HG02943 (cell line): Measurements from ENCODE around the gene TRIM73.
"Not testable (repeated sequence)": the region's sequence is repeated elsewhere in the genome, so short reads cannot be mapped to it uniquely, and the experiment has no call there.

Source experiments
- ATAC-seq: cut with Tn5 transposase; IDR thresholded peaks from one replicate; pipeline ENCODE4 v1.9.1; 2021; ENCODE audit warnings: mild to moderate bottlenecking, low read depth, moderate library complexity; ENCODE audit not compliant: unreplicated experiment

The TRIM73 gene

DNA sequence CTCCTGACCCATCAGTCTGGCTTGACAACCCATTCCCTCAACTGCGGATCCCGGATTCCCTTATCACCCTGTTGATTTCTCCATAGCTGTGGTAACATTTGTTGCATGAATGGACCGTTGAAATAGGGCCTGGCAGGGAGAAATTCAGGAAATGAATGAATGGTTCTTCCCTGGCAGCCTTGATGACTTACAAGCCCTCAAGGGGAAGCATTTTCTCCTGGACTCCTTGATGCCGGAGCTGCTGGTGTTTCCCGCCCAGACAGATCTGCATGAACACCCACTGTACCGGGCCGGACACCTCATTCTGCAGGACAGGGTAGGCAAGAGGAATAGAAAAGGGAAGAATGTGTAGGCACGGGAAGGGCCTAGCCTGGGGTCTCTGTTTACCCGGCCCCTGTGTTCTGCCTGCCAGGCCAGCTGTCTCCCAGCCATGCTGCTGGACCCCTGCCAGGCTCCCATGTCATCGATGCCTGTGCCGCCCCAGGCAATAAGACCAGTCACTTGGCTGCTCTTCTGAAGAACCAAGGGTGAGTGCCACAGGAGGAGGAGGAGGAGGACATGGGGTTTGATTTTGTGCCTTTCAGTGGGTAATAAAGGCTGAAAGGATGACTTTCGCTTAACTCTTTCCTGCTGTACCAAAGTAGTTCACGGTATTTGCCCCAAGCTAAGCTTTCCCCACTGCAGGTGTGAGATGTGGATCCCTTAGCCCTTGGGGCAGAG, 19.4 kb downstream of the TRIM73 start:
- ATAC-seq: not testable (repeated sequence)

DNA sequence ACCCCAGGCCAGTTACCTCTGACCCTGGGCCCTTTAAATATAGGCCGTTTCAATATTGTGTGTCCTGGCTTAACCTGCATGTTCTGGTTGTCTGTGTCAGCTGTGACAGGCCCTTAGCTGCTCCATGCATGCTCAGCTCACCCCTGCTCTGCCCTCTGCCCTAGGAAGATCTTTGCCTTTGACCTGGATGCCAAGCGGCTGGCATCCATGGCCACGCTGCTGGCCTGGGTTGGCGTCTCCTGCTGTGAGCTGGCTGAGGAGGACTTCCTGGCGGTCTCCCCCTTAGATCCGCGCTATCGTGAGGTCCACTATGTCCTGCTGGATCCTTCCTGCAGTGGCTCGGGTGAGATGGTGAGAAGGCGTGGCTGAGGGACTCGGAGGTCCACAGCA, 20.0 kb downstream of the TRIM73 start:
- not testable (repeated sequence) for ATAC-seq

DNA sequence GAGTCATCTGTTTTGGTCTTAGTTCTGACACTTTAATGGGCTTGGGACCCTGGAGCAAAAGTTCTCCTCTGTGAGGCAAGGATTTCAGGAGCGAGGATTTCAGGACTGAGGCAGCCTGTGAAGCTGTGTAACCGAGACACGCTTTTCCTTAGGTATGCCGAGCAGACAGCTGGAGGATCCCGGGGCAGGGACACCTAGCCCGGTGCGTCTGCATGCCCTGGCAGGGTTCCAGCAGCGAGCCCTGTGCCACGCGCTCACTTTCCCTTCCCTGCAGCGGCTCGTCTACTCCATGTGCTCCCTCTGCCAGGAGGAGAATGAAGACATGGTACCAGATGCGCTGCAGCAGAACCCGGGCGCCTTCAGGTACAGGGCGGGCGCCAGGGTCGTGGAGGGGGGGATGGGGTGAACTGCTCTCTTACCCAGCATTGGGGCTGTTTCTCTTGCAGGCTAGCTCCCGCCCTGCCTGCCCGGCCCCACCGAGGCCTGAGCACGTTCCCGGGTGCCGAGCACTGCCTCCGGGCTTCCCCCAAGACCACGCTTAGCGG, 20.5 kb downstream of the TRIM73 start:
- ATAC-seq: not testable (repeated sequence)

DNA sequence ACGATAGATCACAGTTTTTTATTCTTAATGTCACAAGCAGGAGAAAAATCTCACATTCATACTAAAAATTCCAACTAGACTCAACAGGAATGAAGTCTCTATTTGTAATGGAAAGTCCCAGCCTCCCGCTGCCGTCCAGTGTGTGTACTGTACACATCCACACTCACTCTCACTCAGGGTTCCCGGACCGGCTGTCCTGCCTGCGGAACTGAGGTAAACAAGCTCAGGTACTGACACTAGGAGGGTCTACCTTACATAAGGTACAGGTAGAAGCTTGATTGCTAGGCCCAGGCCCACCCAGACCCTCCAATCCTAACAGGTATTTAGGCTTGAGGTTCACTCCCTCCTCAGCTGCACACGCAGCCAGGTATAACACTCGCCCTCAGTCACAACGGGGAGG, 21.4 kb downstream of the TRIM73 start:
- ATAC-seq: not testable (repeated sequence)

DNA sequence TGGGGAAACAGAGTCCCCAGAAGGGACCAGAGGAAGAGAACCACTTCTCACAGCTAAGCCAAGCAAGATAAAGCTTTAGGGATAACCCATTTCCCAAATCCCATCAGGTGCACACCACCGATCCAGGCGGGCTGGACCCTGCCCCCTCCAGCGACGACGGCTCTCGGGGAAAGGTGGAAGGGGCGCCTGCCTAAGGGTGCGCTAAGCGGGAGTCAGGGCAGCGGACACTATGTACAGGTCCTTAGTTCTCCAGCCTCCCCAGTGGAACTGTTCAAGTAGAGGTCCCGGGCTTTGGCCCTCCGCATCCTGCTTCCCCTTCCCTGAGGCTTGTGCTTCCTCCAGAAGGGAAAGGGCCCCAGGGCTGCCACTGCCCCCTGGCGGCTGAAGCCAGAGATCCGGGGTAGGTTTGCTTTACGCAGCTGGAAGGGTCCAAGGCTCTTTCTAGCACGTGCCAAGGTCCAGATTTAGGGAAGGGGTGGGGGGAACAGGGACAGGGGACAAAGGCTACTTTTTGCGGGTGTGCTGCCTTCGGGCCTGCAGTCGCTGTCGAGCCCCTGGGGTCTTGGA, 22.9 kb downstream of the TRIM73 start:
- ATAC-seq: not testable (repeated sequence)

DNA sequence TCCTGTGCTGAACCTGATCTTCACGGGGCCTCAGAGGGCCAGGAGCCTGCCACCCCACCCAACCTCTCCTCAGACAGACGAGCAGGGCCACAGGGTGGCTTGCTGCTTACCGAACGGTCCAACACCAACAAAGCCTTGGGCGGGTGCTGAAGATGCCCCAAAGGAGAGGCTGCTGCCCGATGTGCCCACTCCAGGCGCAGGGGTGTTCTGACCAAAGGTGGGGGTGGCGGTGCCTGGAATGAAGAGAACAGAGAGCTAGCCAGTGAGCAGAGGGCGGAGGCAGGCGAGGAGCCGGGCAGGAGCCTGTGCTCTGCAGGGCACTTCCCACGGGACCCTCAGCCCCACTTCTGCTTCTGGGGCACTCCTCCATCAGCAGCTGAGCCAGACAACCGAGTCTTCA, 23.8 kb downstream of the TRIM73 start:
- not testable (repeated sequence) for ATAC-seq

DNA sequence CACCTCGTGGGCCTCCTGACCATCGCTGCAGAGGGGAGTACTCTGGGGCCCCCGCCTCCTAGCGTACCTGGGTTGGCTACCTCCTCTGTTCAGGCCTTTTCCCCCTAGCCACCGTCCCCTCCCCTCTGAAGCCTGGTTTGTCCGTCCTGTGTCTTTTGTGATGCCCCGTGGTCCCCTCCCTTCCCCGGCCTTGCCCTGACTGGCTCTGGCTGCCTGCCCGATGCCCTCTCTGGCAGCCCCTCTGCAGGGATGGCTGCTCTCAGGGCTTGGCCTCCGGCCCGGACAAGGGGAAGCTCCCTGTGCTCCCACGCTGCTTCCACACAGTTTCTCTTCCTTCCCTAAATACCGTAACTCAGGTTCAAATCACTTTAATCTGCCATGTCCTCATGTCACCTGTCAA, 24.3 kb downstream of the TRIM73 start:
- not testable (repeated sequence) for ATAC-seq

DNA sequence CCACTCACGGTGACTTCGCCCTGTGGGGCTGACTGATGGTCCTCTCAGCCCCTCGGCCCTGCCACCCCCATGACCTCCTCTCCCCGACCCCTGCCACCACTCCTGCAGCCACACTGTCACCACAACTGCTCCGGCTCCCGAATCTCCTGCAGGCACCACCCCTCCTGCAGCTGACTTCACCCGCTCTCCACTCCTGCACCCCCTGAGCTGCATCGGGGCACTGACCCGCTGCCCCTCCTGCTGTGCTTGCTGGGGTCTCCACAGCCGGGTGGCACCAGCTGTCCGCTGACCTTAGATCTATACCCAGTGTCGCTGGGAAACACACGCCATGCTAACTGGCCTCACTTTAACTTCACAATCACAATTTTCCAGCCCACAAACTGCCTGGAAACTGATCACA, 24.7 kb downstream of the TRIM73 start:
- not testable (repeated sequence) for ATAC-seq

DNA sequence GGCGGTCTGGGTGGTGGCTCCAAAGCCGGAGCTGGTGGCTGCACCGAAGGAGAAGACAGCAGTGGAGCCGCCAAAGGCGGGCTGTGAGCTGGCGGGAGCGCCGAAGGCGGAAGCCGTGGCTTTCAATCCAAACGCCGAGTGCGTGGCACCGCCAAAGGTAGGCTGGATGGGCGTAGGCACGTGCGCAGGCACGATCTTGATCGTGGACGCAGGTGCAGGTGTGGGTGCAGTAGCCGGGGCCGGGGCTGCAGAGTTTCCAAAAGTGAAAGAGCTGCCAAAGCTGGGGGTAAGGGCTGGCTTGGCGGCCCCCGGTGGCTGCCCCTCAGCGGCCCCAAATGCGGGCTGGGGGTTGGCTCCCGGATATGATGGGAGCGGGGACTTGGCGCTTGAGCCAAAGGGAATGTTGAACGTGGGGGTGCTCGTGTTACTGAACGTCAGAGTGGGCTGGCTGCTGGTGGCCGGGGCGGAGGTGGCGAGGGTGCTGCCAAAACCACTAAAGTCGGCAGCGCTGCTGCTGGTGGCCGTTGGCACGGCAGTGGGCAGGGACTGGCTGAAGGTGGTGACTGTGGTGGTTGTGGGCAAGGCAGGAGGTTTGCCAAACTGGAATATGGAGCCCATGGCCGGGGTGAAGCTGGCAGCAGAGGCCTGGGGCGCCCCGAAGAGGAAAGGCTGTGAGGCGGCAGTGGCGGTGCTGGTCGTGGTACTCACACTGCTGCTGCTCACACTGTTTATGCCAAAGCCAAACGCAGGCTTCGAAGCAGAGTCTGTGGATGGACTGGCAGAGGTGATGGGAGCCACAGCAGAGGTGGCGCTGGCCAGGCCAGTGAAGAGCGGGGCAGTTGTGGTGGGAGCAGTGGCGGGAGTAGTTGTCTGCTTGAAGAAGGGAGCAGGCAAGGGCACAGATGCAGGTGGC, 26.6 kb downstream of the TRIM73 start:
- not testable (repeated sequence) for ATAC-seq

DNA sequence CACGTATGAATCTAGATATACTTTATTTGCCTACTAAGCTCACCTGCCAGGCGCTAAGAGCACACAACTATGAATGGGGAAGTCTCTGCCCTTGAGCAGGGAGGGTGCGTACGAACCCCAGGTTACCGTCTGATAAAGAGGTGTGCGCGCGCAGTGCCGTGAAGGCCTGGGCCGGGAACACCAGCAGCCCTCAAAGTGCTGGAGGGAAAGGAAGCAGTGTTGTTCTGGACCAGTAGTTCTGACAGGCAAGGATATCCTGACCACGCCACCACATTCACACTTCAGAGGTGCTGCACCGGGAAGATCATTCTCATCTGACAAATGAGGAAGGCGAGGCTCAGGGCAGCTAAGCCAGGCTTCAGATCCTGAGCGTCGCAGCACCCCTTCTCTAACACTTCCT, 28.1 kb downstream of the TRIM73 start:
- ATAC-seq: not testable (repeated sequence)

DNA sequence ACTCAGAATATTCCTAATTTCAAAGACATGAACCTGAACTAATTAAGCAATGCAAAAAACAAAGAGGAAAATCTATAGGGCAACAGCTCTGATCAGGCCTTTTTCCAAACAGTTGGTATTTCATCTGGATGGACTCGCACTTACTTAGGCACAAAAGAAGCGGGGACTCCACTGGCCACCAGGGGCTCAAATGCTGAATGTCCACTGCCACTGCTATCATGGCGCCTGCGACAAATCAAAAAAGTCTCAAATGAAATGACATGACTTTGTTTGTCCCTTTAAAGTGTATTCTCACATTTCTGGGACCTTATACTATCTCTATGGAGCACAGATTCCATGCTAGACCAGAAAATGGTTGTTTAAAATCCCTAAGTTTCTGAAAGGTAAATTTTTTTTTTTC, 43.6 kb downstream of the TRIM73 start:
- not testable (repeated sequence) for ATAC-seq

DNA sequence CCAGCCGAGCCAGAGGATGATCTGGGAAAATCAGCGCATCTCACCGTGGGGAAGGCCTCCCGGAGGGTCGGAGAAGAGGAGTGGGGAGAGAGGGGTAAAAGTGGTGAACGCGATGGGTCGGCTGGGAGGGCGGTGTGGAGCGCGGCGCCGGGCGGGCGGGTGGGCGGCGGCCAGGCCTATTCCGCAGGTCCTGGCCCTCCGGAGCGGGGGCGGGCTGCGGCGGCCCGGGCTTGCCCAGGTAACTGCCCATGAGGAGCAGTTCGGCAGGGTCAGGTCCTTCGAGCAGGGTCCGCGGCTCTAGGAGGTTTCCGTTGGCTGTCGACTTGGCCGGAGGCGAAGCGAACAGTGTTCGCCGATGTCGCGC, 46.7 kb downstream of the TRIM73 start:
- ATAC-seq: not testable (repeated sequence)

DNA sequence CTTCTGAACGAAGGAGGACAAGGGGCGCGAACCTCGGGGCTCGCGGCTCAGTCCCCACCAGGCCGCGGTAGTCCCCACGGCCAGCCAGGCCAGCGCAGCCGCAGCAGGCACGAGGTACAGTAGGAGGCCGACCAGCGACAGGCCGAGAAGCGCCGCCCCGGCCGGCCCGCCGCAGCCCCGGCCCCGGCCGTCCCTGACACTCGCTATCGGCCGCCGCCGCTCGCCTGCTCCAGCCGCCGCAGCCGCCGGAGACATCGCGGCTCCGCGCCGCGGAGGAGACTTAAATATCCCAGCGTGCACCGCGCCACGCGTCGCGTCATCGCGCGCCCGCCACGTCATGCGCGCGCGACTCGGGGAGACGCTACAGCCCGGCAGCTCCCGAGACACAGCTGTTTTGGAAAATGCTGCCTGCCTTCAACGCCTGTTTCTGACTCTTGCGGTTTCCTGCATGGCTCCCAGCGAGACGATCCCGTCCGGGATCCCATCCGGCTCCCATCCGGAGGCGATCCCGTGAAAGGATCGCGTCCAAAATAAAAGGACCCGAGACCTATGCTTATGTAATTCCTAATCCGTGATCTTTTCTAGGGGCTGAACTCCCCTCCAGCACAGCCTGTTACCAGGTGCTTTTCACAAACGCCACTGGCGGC, 47.2 kb downstream of the TRIM73 start:
- peak; percentile 77 for ATAC-seq

DNA sequence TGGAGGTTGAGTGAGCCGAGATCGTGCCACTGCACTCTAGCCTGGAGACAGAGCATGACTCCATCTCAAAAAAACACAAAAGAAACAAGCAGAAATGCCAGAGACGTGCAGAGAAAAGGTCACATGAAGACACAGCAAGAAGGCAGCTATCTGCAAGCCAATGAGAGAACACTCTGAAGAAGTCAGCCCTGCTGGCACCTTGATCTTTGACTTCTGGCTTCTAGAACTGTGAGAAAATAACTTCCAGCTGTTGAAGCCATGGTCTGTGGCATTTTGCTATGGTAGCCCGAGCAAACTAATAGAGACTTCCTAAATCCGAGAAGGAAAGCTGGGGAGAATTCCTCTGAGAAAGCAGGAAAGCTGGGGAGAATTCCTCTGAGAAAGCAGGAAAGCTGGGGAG, 54.5 kb downstream of the TRIM73 start:
- not testable (repeated sequence) for ATAC-seq

DNA sequence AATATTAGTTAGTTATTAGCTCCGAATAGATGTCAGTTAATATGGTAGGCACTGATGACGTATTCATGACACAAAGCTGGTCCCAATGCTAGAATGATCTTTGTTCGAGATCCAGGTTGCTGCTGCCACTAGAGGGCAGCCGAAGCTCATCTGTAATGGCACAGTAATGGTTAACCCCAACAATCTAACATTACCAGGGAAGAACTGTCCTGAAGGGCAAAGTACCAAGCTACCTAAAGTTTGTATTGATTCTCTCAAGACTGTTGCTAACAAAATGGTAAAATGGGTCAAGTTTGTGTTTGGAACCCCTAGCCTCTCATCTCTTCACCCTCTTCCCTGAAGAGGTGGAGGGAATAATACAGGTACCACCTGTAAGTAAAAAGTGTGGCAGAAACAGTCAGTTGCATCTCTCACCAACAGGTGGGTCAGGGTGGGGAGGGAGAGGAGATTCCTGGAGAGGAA, 57.1 kb downstream of the TRIM73 start:
- ATAC-seq: not testable (repeated sequence)
